Smooth muscle cell of the brain vasculature (primary cell): Measurements from ENCODE around the gene DIRAS2.

Experiments
- DNase-seq: peaks from one replicate; pipeline ENCODE4 v3.0.0-alpha.2; 2012; ENCODE audit warnings: low read depth, low spot score

The DIRAS2 gene

DNA sequence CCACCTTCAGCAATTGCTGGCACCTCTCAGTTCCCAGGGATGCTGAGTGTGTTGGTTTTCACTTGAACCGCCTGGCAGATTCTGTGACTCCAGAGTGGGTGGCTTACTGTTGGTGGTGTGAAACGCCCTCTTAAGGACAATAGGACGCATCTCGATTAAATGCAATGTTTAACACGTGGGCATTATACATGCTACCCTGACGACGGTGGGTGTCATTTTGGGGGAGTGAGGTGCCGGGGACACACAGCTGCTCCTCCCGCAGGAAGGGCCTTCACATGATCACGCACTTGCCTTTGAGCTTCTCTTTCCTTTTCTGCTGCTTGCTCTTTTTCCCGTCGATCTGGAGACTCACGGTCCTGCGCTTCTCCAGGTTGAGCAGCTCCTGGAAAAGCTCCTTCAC lies 29.7 kb downstream of the DIRAS2 start:
- DNase-seq = no peak

DNA sequence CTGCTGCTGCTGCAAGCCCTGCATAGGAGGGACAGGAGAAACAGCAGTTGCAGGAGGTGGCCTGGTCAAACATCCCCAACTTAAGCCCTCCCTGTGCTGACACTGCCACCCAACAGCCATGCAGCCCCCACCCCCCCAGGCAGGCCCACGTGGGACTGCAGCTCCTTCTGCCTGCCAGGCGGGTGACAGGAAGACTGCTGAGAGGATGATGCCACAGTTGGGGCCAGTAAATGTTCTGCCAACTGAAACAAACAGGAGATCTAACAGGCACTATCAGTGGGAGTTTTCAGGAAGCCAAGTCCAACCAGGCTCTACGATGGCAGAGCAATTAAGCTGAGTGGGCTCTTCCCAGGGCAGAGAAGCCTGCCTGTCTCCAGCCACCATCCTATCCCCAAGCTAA lies 31.1 kb downstream of the DIRAS2 start:
- DNase-seq = no peak

DNA sequence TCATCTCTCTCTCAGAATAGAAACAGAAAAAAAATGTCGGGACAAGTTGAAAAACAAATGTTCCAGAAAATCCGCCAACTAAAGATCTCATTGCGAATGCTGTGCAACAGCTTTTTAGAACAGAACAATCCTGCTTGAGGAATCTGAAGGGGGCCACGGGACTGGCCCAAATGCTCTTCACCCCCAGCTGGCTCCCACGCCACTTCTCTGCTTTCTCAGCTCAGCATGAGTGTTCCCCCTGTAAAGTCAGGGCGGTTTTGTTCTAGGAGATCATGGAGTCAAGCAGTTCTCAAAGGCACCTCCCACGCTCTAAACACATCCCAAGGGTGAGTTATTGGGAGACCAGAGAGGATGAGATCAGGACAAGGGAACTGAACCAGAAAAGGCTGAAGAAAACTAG lies 31.5 kb downstream of the DIRAS2 start:
- no peak for DNase-seq

DNA sequence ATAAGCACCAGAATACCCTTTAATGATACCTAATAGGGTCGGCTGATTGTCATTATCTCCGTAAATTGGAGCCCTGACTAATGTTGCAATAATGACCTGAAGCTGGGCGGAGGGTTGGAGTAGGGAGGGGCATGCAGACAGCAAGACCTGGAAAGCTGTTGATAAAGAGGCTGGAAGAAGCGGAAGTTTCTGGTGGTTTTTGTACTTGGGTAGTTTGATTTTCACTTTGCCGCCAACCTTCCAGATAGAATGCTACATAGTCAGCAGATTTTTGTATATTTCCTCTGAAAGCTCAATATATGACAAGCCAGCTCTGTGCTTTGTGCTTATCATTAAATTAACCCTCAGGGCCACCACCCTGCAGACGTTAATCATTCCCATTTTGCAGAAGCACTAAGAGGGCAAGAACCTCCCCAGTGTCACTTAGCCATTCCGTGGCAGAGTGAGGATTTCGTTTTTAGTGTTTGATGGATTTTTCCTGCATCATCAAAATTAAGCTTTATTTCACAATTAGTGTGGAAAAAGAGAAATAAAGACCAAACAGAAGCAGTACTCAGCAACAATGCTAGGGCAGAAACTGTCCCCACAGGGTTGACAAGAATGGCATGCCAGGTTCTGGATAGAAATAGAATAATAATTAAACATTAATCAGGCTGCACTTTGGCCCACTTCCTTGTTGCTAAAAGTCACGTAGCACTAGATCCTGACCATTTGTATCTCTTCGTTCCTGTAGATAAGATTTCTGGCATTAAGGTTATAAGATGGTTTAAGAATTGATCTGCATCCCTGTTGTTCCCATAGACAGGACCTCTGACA lies 34.7 kb downstream of the DIRAS2 start:
- DNase-seq = no peak

DNA sequence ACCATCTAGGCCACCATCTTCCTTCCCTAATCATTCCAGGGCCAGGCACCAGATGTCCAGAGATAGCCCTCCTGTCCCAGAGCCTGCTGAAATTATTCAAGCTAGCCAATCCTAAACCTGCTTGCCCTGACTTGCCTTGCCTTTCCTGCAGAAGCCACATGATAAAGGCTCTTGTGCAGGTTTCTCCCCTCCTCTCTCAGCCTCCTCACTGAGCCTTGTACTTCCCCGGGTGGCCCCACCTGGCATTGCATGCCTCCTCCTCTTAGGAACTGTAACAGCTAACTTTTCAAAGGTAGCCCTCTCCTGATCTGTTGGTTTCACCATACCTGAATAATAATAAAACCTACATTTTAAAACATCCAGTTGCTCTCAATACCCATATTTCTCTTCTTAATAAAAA lies 42.6 kb downstream of the DIRAS2 start:
- no peak for DNase-seq

DNA sequence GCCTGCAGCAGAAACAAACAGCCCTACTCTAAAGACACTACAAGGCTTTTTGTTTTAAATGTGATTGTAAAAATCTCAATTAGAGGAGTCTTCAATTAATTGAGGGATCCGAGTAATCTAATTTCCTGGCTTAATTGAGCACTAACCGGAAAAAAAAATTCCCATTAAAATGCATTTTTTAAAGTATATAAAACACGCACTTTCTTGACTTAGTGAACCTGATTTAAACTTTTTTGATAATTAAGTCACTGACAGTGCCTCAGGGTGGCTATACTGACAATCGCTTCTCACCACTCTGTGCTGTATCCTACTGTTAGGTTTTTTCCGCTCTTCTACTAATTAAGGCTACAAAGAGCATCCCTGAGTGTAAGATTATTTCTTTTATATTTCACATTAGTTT lies 44.4 kb downstream of the DIRAS2 start:
- no peak for DNase-seq

DNA sequence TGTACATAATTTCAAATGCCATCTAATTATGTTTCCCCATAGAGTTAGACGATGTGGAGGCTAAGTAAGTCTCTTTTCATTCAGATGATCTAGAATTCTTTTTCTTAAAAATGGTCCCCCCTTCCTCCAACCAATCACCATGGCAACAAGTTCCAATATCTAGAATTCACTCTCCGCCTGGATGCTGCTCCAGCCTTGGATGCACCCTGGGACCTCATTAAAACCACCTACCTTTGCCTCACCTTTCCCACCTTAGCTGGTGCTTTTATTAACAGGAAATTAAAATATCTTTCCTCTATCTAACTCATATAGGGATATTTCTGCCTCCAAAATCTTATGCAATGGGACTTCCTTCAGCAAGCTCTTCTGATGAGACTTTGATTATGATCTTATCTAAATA lies 49.0 kb downstream of the DIRAS2 start:
- DNase-seq = no peak

DNA sequence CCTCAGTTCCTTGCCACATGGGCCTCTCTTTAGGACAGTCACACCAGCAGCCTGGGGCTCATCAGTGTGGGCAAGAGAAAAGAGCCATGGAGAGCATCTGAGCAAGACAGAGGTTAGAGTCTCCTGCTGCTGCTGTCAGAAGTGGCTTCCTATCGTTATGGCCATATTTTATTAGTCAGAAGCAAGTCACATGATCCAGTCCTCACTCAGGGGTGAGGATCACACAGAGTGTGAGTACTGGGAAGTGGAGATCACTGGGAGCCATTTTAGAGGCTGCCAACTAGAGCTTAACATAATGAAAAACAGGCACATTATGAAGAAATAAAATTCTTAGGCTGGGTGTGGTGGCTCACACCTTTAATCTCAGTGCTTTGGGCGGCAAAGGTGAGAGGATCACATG lies 62.0 kb downstream of the DIRAS2 start:
- no peak for DNase-seq

DNA sequence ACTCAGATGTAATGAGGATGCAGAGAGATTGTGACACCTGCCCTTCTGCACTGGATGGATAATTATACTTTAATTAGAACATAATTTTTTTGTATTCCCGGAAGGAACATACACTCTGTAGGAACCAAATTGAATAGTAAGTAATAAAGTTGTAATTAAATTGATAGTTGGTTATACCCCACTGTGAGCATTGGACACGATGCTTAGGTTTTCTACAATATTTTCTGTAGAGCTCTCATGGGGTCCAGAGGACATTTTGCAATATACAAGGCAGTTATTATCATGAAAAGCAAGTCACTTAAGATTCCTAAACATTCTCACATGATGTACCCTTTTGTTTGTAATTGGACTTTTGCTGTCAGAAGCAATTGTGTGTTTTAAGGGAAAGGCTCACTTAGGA lies 63.4 kb downstream of the DIRAS2 start:
- no peak for DNase-seq

DNA sequence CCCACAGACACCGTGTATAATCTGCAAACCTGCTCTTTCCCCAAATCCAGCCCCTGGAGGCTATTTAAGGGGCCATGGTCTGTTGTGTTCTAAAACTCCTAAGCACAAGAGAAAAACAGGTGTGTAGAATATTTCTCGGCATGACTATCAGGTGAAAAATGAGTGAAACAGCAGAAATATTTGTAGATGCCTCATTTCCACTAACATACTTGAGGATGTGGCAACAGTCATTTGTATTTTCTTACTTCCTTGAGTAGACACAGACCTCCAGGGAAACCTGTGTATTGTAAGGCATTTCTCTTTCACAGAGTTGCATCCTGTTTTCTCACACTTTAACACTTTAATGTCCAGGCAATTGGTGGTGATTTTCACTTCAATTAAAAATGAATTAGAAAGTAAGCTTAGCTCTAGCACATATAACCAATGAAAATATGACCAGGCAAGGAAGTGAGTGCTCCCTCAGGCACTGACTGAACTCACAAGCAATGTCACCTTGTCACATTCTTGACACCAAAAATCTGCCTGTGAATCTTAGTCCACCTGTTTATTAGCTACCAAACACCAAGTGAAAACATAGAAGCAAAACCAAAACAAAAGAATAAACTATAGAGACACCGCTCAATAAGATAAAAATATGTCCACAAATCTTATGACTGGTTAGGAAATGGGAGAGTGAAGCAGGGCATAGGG lies 64.4 kb downstream of the DIRAS2 start:
- no peak for DNase-seq

DNA sequence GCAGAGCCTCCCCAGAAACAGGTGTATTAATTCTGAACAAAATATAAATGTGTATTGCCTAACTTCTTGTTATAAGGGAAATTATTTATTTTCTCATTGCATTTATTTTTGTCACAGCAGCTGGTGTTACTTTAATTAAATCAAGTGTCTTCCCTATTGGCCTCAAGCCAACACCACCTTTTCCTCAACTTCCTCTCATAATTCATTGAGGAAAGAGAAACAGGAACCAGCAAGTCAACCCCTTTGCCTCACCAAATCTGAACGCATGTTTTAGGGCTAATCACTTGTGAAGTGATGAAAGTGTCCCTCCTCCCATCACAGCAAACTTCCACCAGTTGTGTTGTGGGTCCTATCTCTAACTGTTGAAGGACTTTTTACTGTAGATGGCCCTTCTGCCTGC lies 73.1 kb downstream of the DIRAS2 start:
- DNase-seq = no peak

DNA sequence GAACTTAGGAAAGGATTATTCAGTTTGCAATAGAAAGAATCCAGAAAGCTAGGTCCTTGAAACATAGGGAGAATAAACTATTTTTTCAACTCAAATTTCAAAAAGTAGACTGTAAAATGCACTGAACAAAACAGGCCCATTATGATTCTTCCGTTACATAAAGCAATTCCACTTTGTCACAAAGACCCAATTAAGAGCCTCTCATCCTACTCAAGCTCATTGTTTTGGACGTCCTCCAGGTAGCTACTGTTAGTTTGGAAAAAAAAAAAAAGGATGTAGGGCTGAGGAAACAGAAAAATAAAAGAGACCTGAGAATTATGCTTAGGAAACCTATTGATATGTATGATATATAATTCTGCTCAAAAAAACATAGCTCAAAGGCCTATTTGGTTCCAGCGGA lies 74.0 kb downstream of the DIRAS2 start:
- no peak for DNase-seq

DNA sequence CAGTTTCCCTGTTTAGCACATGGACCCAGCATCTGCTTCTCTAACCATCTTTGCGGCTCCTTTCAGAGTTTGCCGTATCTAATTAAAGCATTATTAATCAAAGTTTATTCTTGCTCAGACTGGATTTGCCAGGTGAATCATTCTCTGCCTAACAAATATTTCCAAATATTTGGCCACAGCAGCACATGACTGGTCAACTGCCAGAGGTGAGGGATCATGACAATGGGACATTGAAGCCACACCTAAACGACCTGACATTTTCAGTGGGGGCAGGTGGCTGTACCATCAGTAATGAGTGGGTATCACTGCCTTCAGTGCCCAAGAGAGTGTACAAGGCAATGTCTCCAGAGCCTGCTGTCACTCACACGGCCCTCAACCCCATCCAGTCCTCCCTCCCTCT lies 80.4 kb downstream of the DIRAS2 start:
- no peak for DNase-seq
